ENCODE data around the gene LENG8.

- TF ChIP-seq GATA2 (IDR thresholded peaks at IDR 0.05; ENCODE audit: low read depth, low read length) (no peak), GATA3 (IDR thresholded peaks at IDR 0.05; ENCODE audit: low read depth, low read length) (no peak)
These were observed 5.2 kb downstream of the LENG8 start for GRCh38 chr19:54453921-54454780.

Data from SH-SY5Y (cell line).